AG04450 (cell line): ENCODE data around the gene APH1A. TPM values are rescaled to one million over a fixed set of nuclear protein-coding genes. Genes with fewer than 3 reads are reported as not detected.
A peak's percentile ranks its signal among the peaks of the same experiment; 100 is the strongest.

Source experiments
- CTCF ChIA-PET: fragments of 300-600, 350-600 bp; formaldehyde crosslinking; extraction: SDS; loops from one replicate; lab custom pipeline; 2022; ENCODE audit warnings: antibody characterized with exemption, inconsistent platforms; lab: Charles Lee
- POLR2A ChIA-PET: fragments of 350-600 bp; formaldehyde crosslinking; extraction: SDS; loops from one replicate; lab custom pipeline; 2021; ENCODE audit warnings: antibody characterized with exemption, inconsistent platforms; lab: Yijun Ruan, JAX
- DNase-seq: peaks from one replicate; pipeline ENCODE4 v3.0.0-alpha.2; 2011; ENCODE audit warnings: low read depth, low spot score
- H3K27ac ChIP-seq: one replicate; pipeline ENCODE4 v1.5.1; 2012; ENCODE audit warnings: low read depth, low read length, control low read depth
- H3K27me3 ChIP-seq: one replicate; pipeline ENCODE4 v1.6.0; 2012; ENCODE audit warnings: low read length; ENCODE audit not compliant: control insufficient read depth, insufficient read depth
- H3K4me3 ChIP-seq: 2 replicates; pipeline ENCODE4 v1.5.1; 2011; ENCODE audit warnings: mild to moderate bottlenecking, low read depth, low read length, control low read depth
- H3K9me3 ChIP-seq: 2 replicates; pipeline ENCODE4 v1.5.1; 2012; ENCODE audit warnings: low read length; ENCODE audit not compliant: control insufficient read depth, insufficient read depth
- CTCF ChIP-seq: IDR thresholded peaks from 2 replicates; pipeline ENCODE4 v1.5.1; 2011; ENCODE audit warnings: low read depth, low read length, control low read depth, inconsistent platforms
- polyA plus RNA-seq: library from polyadenylated mRNA; depleted of rRNA; stranded (reverse); fragments of >200 nt; gene quantifications from 2 replicates; pipeline ENCODE4 v1.2.3, GENCODE V29; 2011

The APH1A gene
- polyA plus RNA-seq, 1 experiment = 121 TPM

- CTCF ChIA-PET = interaction anchor here (0.6 to 6.7 kb wide), 6 partner anchors 9 to 198 kb away, joined by 3 to 118 read pairs (median 6); partner anchors contain the start of genes CA14 and CIART
- Histone ChIP-seq H3K4me3 (no peak overlapping the region), H3K9me3 (no peaks in the 10 kb centered on the region; the same call in 1 of the 2 replicates), H3K27me3 (no peaks in the 10 kb centered on the region), H3K27ac (no peak overlapping the region)
- POLR2A ChIA-PET = interaction anchor here (0.6 to 1.3 kb wide), 2 partner anchors 14 to 333 kb away, joined by 3 to 4 read pairs; partner anchors contain the start of gene CA14
- TF ChIP-seq CTCF = no peak
- no peak for DNase-seq
Observed at GRCh38 chr1:150271291-150271959, 2.6 kb upstream of the APH1A start.

- peak overlapping the region; percentile 95 for H3K4me3 ChIP-seq
- H3K27ac ChIP-seq = peak overlapping the region; percentile 57
- H3K9me3 ChIP-seq = no peaks in the 10 kb centered on the region; the same call in 1 of the 2 replicates
- TF ChIP-seq CTCF = no peak
- POLR2A ChIA-PET = interaction anchor here (0.9 to 1.0 kb wide), 3 partner anchors 13 to 19 kb away, joined by 3 to 6 read pairs (median 3); partner anchors contain the start of gene CIART
- DNase-seq = no peak
- CTCF ChIA-PET = interaction anchor here (0.8 to 6.7 kb wide), 5 partner anchors 11 to 19 kb away, joined by 3 to 118 read pairs (median 3); partner anchors contain the start of genes CA14 and CIART
- no peaks in the 10 kb centered on the region for H3K27me3 ChIP-seq
Observed at GRCh38 chr1:150269451-150269850, 635 bp upstream of the APH1A start.

GRCh38 chr1:150268340-150268704 lies 494 bp downstream of the APH1A start:
- ChIA-PET POLR2A (interaction anchor here (0.9 to 1.0 kb wide), 2 partner anchors 14 to 18 kb away, joined by 3 read pairs; partner anchors contain the start of gene CIART), CTCF (interaction anchor here (1.4 to 6.7 kb wide), 2 partner anchors 11 to 18 kb away, joined by 3 to 118 read pairs; partner anchors contain the start of gene CA14)
- Histone ChIP-seq H3K4me3 (peak overlapping the region; percentile 95), H3K27me3 (no peaks in the 10 kb centered on the region), H3K27ac (peak overlapping the region; percentile 70), H3K9me3 (no peaks in the 10 kb centered on the region; the same call in 1 of the 2 replicates)
- no peak for TF ChIP-seq CTCF
- no peak for DNase-seq

- H3K27me3 ChIP-seq = no peaks in the 10 kb centered on the region
- H3K27ac ChIP-seq = peak overlapping the region; percentile 70
- POLR2A ChIA-PET = no interaction called here
- CTCF ChIA-PET = interaction anchor here (6.7 kb wide), 1 partner anchor 11 kb away, joined by 118 read pairs; the partner anchor contains the start of gene CA14
- H3K4me3 ChIP-seq = peak overlapping the region; percentile 95
- no peaks in the 10 kb centered on the region; the same call in 1 of the 2 replicates for H3K9me3 ChIP-seq
- no peak for DNase-seq
- TF ChIP-seq CTCF = no peak
Observed at GRCh38 chr1:150267896-150268295, 920 bp downstream of the APH1A start.

- Histone ChIP-seq H3K27me3 (no peaks in the 10 kb centered on the region), H3K4me3 (no peak overlapping the region), H3K27ac (peak overlapping the region; percentile 21), H3K9me3 (no peaks in the 10 kb centered on the region; the same call in 1 of the 2 replicates)
- CTCF ChIA-PET = interaction anchor here (0.7 to 1.8 kb wide), 2 partner anchors 8 to 190 kb away, joined by 4 to 6 read pairs; no protein-coding TSS in a partner anchor
- POLR2A ChIA-PET = no interaction called here
- DNase-seq = no peak
- TF ChIP-seq CTCF = no peak
Observed at GRCh38 chr1:150263549-150263948, 5.3 kb downstream of the APH1A start.
